GM18861 (cell line): ENCODE measurements around the gene NDUFB4.
"Not testable (repeated sequence)": the region's sequence is repeated elsewhere in the genome, so short reads cannot be mapped to it uniquely, and the experiment has no call there.

Experiments used
- ATAC-seq: cut with Tn5 transposase; IDR thresholded peaks from one replicate; pipeline ENCODE4 v1.9.1; 2021; ENCODE audit not compliant: unreplicated experiment

Gene NDUFB4

GRCh38 chr3:120636795-120637401, 40.8 kb downstream of the NDUFB4 start:
- ATAC-seq = no peak

DNA sequence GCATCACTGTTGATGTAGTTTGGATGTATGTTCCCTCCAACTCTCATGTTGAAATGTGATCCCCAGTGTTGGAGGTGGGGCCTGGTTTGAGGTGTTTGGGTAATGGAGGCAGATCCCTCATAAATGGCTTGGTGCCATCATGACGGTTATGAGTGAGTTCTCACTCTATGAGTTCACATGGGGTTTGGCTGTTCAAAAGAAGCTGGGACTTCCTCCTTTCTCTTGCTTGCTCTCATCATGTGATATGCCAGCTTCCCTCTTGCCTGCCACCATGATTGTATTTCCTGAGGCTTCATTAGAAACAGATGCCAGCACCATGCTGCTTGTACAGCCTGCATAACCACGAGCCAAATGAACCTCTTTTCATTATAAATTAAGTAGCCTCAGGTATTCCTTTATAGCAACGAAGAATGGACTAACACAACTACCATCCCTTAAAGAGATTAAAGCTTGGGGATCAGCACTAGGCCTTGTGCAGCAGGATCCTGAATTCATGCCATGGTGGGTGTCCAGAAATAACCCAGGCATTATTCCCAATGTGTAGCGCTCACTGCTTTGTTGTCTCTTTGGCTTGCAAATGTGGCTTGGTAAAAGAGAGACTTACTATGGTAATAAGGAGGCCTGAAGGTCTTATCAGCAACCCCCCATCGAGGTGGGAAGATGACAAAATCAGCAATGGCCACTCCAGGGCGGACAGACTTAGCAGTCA, 41.9 kb downstream of the NDUFB4 start:
- ATAC-seq = no peak

DNA sequence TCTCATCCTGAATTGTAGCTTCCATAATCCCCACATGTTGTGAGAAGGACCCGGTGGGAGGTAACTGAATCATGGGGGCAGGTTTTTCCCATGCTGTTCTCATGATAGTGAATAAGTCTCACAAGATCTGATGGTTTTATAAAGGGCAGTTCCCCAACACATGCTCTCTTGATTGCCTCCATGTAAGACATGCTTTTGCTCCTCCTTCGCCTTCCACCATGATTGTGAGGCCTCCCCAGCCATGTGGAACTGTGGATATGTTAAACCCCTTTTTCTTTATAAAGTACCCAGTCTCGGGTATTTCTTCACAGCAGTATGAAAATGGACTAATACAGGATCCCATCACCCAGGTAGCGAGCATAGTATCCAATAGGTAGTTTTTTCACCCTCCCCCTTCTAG, 42.7 kb downstream of the NDUFB4 start:
- not testable (repeated sequence) for ATAC-seq

GRCh38 chr3:120640231-120640630, 44.1 kb downstream of the NDUFB4 start:
- no peak for ATAC-seq

- ATAC-seq = no peak
Measured at GRCh38 chr3:120641696-120642246, 45.6 kb downstream of the NDUFB4 start.

DNA sequence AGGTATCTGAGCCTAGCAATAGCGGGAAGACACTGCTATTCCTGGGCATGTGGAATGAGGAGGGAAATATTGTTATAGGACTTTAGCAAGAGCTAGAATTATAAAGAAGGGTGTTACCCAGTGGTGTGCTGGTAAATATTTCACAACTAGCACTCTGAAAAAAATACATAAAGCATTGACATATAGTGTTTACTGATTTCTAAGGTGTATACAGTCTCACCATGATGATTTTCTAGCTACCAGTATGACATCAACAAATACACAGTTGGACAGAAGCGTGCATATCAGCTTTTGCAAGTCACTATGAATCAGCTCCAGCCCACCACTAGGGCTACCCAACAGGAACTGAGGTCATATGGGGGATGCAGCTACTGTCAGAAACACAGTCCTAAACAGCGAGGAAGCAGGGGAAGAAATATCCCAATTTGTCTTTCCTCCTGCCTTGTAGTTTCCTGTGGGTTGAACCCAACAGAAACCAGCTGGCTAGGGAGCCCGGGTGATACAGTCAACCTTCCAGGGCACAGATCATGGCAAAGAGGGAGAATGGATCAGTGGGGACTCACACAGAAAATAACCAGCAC, 46.3 kb downstream of the NDUFB4 start:
- no peak for ATAC-seq

DNA sequence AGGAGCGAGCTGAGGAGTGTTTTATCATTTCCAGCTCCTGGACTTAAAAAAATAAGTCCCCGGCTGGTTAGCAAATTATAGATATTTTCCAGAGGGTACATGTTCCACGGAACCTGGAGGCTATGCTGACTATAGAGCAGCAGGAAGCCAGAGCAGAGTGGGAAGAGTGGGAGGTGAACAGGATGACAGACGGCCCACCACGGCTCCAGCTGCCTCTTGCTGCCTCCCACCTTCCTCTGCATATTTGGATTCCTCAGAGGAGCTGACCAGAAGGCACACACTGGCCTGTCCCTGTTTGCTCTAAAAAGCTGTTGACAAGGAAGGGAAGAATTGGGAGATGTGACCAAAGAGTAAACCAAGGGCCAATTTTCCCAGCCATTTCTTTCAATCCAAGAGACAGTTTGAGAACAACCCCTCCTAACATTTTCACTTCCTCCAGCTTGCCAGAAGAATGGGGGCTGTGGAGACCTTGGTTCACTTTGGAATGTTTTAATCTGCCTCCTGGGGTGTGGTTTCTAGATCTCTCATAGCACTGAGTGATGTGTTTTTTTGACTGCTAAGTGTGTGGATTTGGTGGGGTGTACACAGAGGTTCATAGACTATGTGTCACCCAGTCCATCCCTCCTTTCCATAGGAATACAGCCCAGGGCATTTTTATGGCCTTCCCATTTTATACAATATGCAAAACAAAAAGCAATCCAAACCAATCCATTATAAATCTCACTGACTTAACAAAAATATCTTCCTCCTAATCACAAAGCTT, 49.1 kb downstream of the NDUFB4 start:
- ATAC-seq = no peak

DNA sequence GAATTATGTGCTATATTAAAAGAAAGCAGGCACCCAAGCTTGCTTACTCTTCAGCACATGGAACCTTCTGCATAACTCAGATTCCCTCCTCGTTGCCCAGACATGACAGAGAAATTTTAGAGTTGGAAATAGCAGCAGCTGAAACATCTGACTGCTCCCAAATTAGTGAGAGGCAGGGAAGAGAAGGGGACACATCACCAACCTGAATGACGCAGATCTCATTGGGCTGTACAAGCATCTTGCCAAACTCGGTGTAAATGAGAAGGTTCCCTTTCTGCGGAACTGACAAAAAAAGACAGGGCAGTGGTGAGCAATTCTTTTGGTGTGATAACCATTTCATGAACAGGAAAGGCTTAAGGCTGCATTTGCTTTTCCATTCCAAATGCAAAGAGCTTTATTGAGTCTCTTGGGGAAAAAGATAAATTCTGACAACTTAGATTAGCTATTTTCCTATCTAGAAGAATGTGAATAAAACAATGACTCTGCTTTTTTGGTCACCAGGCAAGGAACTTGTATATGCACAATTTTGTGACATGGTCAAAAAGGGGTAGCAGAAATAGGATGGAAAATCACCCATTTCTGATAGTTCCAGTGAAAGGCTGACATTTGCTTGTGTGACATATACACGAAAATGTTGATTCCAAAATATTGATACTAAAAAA, 50.8 kb downstream of the NDUFB4 start:
- ATAC-seq = no peak

DNA sequence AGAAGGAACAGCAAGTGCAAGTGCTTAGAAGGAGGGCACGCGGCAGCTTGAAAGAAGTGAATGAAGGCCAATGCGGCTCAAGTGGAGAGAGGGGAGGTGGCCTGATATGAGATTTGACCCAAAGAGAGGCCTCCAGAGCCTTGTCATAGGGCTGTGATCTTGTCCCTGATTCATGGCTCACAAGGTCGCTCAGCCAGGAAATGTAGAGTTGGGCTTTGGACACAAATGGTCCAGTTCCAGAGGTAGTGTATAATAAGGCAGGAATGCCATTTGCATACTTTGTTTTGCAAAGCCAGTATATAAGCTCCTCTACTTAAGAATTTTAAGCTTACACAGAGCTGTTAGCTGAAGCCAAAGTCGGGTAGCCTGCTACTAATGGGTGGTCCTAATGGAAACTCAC, 52.2 kb downstream of the NDUFB4 start:
- ATAC-seq = no peak

DNA sequence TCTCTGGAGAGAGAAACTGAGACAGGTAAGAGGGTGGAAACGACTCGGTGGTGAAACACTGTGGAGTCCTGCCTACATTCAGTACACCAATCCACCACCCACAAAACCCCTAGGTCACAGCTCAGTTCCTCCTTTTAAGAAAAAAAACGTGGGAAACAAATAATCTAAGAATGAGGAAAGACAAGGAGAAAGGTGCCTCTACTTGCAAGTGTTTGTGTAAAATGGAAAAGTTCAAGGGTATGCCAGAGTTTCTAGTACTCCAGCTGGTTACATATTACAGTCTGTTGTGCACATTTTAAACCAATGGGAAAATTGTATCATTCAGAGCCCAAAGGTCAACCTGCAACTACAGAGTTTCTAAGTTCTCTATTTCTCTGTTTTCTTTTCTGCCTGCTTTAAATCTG, 53.7 kb downstream of the NDUFB4 start:
- no peak for ATAC-seq

GRCh38 chr3:120650311-120650710, 54.2 kb downstream of the NDUFB4 start:
- ATAC-seq = no peak
